ENCODE data around the gene KCTD17.

Gene KCTD17

DNA sequence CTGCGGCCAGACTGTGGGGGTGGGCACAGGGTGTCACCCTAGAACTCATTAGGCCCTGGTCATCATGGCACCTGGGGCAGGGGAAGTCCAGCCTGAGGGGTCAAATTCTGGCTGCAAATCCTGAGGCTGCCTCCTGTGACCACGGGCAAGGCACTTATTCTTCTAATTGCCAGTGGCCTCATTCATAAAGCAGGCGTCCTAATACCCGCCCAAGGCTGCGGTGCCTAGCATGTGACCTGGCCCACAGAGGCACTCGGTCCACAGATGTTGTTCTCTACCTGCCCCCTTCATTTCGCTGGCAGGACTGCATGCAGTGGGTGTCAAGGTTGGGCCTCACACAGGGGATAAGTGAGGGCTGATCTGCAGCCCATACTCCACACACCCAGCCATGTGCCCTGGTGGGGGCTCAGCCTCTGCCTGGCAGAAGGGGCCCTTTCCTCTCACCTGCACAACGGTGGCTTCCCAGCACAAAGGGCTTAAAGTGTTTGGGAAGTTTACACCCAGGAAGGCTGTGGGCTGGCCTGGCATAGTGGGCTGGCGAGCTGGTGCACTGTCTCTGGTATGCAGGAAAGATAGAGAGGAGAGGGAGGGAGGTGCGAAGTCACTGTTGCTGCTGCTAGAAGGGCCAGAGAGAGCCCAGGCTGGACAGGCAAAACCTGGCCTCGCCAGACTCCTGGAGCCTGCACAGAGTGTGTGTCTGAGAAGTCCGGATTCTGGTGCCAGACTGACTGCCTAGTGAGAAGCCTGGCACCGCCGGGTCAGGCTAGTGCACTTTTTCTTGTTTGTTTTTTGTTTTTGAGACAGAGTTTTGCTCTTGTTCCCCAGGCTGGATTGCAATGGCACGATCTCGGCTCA is 28.8 kb upstream of the KCTD17 start:
- Histone ChIP-seq H3K27me3 (ENCODE audit: control insufficient read depth, insufficient read depth, low read length) (no peaks in the 10 kb centered on the region), H3K4me3 (ENCODE audit: low read length) (no peak overlapping the region), H3K4me1 (ENCODE audit: control insufficient read depth, insufficient read depth, low read length) (peaks cover 9% of the 10 kb centered on the region), H3K27ac (ENCODE audit: low read depth, low read length) (no peak overlapping the region), H3K9ac (ENCODE audit: low read length) (no peak overlapping the region), H3K36me3 (ENCODE audit: control insufficient read depth, insufficient read depth, low read length) (peaks cover 15% of the 10 kb centered on the region)

DNA sequence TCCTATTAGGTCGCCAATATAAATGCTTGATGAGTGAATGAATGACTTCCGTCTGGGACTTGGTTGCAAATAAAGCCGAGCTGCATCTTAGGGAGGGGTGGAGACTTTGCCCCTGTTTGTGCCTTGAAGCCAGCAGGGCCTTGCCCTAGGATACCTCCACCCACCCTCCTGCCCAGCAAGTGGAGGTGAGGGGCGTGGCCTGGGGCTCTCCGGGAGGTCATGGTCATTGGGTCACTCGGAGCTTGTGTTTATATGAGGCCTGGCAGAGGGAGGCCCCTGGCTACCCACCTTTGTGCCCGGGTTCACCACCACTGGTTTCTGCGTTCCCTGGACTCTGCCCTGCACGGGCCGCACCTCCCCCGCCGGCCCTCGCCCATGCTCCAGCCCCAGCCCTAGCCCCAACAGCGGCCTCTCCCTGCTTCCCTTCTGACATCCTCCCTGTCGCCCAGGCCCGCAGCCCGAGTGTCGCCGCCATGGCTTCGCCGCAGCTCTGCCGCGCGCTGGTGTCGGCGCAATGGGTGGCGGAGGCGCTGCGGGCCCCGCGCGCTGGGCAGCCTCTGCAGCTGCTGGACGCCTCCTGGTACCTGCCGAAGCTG is 27.7 kb upstream of the KCTD17 start:
- Histone ChIP-seq H3K27me3 (ENCODE audit: control insufficient read depth, insufficient read depth, low read length) (no peaks in the 10 kb centered on the region), H3K4me3 (ENCODE audit: low read length) (no peak overlapping the region), H3K36me3 (ENCODE audit: control insufficient read depth, insufficient read depth, low read length) (peaks cover 16% of the 10 kb centered on the region), H3K27ac (ENCODE audit: low read depth, low read length) (no peak overlapping the region), H3K4me1 (ENCODE audit: control insufficient read depth, insufficient read depth, low read length) (peaks cover 2% of the 10 kb centered on the region), H3K9ac (ENCODE audit: low read length) (no peak overlapping the region)

DNA sequence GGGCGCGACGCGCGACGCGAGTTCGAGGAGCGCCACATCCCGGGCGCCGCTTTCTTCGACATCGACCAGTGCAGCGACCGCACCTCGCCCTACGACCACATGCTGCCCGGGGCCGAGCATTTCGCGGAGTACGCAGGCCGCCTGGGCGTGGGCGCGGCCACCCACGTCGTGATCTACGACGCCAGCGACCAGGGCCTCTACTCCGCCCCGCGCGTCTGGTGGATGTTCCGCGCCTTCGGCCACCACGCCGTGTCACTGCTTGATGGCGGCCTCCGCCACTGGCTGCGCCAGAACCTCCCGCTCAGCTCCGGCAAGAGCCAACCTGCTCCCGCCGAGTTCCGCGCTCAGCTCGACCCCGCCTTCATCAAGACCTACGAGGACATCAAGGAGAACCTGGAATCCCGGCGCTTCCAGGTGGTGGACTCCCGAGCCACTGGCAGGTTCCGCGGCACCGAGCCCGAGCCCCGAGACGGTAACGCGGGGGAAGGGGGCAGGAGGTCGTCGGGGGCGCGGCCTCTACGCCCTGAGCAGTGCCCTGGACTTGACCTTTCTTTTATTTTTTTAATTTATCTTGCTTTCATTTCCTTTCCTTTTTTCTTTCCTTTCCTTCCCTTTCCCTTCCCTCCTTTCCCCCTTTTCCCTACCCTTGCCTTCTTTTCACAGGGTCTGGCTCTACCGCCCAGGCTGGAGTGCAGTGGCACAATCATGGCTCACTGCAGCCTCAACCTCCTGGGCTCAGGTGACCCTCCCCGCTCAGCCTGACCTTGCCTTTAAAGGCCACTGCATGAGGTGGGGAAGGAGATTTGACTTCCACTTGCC is 27.0 kb upstream of the KCTD17 start:
- H3K36me3 ChIP-seq (ENCODE audit: control insufficient read depth, insufficient read depth, low read length) = peaks cover 18% of the 10 kb centered on the region
- no peak overlapping the region for H3K27ac ChIP-seq (ENCODE audit: low read depth, low read length)
- peaks cover 2% of the 10 kb centered on the region for H3K4me1 ChIP-seq (ENCODE audit: control insufficient read depth, insufficient read depth, low read length)
- H3K9ac ChIP-seq (ENCODE audit: low read length) = no peak overlapping the region
- H3K27me3 ChIP-seq (ENCODE audit: control insufficient read depth, insufficient read depth, low read length) = no peaks in the 10 kb centered on the region
- H3K4me3 ChIP-seq (ENCODE audit: low read length) = no peak overlapping the region

DNA sequence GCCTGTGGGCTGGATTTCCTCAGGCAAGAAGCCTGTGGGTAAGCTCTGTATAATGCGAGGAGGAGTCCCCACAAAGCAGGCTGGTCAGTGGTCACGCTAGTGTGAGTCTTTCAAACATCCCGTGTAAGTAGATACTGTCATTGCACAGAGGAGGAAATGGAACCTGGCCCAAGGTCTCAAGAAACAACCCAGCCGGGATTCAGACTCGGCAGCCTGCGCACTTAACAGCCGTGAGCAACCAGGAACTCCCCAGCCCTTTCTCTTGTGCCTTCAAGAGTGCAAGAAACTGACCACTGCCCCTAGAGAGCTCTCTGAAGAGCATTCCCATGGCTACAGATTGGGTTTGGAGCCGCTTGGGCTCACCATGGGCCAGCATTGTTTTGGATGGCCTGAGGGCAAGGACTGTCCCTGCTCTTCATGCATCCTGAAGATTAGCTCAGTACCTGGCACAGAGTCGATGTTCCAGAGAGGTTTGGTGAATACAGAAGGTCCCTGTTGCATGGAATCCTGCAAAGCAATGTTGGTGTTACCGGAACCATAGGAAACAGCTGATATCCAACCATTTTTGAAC is 26.0 kb upstream of the KCTD17 start:
- no peak overlapping the region for H3K4me3 ChIP-seq (ENCODE audit: low read length)
- no peak overlapping the region for H3K9ac ChIP-seq (ENCODE audit: low read length)
- H3K4me1 ChIP-seq (ENCODE audit: control insufficient read depth, insufficient read depth, low read length) = no peaks in the 10 kb centered on the region
- no peaks in the 10 kb centered on the region for H3K27me3 ChIP-seq (ENCODE audit: control insufficient read depth, insufficient read depth, low read length)
- H3K27ac ChIP-seq (ENCODE audit: low read depth, low read length) = no peak overlapping the region
- peaks cover 21% of the 10 kb centered on the region for H3K36me3 ChIP-seq (ENCODE audit: control insufficient read depth, insufficient read depth, low read length)

DNA sequence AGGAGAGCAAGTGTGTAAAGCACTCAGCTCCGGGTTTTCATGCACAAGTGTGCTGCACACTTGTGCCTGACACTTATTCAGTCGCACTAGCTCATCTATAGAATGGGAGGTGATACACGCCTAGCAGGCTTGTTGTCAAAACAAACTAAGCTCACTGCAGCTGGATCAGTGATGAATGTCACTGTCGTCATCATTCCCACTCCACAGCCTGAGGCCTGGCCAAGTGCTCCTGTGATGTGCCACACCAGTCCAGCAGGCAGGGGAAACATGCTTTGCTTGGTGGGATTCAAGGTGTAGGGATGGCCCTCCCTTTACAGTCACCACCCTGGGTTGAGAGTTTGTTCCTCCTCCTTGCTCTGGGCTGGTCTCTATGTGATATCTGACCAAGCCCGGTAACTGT is 25.2 kb upstream of the KCTD17 start:
- no peaks in the 10 kb centered on the region for H3K4me1 ChIP-seq (ENCODE audit: control insufficient read depth, insufficient read depth, low read length)
- H3K9ac ChIP-seq (ENCODE audit: low read length) = no peak overlapping the region
- H3K27me3 ChIP-seq (ENCODE audit: control insufficient read depth, insufficient read depth, low read length) = no peaks in the 10 kb centered on the region
- H3K36me3 ChIP-seq (ENCODE audit: control insufficient read depth, insufficient read depth, low read length) = peaks cover 21% of the 10 kb centered on the region
- no peak overlapping the region for H3K27ac ChIP-seq (ENCODE audit: low read depth, low read length)
- H3K4me3 ChIP-seq (ENCODE audit: low read length) = no peak overlapping the region

DNA sequence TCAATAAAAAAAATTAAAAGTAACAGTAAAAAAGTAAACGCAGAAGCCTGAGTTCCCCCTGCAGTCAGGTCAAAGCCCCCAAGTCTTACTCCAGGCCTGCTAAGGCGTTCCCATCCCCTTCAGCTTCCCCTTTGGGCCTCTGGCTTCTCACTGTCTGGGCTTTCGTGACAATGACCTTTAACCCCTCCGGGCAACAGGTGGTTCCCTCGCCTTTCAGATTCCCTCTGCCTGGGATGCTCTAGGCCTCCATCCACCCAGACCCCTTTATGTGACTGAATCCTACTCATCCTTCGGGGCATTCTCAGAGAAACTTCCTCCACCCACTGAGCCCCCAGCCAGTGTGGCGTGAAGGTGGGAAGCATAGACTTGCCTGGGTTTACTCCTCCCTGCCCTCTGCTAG is 24.0 kb upstream of the KCTD17 start:
- Histone ChIP-seq H3K4me3 (ENCODE audit: low read length) (no peak overlapping the region), H3K4me1 (ENCODE audit: control insufficient read depth, insufficient read depth, low read length) (no peaks in the 10 kb centered on the region), H3K27ac (ENCODE audit: low read depth, low read length) (no peak overlapping the region), H3K9ac (ENCODE audit: low read length) (no peak overlapping the region), H3K36me3 (ENCODE audit: control insufficient read depth, insufficient read depth, low read length) (peaks cover 21% of the 10 kb centered on the region), H3K27me3 (ENCODE audit: control insufficient read depth, insufficient read depth, low read length) (no peaks in the 10 kb centered on the region)

DNA sequence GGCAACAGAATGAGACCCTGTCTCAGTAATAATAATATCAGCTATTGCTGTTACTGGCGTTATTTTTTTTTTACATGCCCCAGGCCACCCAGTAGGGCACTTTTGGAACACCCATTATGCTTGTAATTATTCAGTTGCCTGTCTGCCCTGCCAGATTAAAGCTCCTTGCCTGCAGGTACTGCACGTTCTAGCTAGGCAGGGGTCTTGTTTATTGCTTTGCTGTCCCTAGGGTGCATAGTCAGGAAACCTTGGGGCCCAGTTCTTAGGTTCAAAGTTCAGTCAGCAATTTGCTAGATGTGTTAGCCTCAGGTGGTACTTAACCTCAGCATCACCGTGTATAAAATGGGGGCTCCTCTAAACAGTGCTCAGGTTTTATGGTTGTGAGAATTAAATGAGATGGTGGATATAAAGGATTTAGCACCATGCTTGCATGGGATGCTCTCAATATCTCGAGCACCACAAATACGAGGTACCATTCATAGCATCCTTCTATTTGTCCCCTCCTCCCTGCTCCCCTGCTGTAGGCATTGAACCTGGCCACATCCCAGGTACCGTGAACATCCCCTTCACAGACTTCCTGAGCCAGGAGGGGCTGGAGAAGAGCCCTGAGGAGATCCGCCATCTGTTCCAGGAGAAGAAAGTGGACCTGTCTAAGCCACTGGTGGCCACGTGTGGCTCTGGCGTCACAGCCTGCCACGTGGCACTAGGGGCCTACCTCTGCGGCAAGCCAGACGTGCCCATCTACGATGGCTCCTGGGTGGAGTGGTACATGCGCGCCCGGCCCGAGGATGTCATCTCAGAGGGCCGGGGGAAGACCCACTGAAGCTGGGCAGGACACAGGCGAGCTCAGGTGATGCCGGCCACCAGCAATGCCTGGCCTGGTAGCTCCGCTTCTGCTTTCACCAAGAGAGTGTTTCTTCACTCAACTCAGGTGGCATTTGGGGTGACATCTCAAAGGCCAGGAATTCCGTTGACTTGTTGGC is 22.6 kb upstream of the KCTD17 start:
- peaks cover 21% of the 10 kb centered on the region for H3K36me3 ChIP-seq (ENCODE audit: control insufficient read depth, insufficient read depth, low read length)
- no peak overlapping the region for H3K9ac ChIP-seq (ENCODE audit: low read length)
- H3K4me3 ChIP-seq (ENCODE audit: low read length) = no peak overlapping the region
- no peak overlapping the region for H3K27ac ChIP-seq (ENCODE audit: low read depth, low read length)
- no peaks in the 10 kb centered on the region for H3K27me3 ChIP-seq (ENCODE audit: control insufficient read depth, insufficient read depth, low read length)
- H3K4me1 ChIP-seq (ENCODE audit: control insufficient read depth, insufficient read depth, low read length) = no peaks in the 10 kb centered on the region

DNA sequence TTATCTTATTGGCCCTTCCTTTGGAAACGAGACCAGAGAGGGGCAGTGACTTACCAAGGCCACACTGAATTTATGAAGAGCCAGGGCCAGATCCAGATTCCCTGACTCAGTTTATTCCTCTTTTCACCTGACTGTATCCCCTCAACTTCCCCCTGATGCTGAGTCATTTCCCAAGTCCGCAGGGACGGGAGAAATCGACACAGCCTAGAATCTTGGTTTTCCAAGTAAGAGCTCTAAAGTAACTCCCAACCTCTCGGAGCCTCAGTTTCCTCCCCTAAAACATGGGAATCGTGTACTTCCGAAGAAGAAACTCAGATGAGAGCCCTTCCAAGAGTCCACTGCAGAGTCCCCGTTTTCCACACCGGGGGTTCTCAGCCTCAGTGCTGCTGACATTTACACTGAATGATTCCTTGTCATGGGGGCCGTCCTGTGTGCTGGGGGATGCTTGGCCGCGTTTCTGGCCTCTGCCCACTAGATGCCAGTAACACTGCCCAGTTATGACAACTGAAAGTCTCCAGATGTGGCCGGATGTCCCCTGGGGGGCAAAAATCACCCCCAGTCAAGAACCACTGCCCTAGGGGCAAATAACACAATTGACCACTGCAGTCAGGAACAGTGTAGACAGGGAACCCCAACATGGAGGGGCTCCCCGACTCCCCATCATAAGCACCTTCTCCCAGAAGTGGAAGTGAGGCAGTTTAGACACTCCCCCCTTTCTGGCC is 20.8 kb upstream of the KCTD17 start:
- Histone ChIP-seq H3K4me3 (ENCODE audit: low read length) (no peak overlapping the region), H3K27me3 (ENCODE audit: control insufficient read depth, insufficient read depth, low read length) (no peaks in the 10 kb centered on the region), H3K9ac (ENCODE audit: low read length) (no peak overlapping the region), H3K27ac (ENCODE audit: low read depth, low read length) (no peak overlapping the region), H3K36me3 (ENCODE audit: control insufficient read depth, insufficient read depth, low read length) (peaks cover 21% of the 10 kb centered on the region), H3K4me1 (ENCODE audit: control insufficient read depth, insufficient read depth, low read length) (no peaks in the 10 kb centered on the region)

DNA sequence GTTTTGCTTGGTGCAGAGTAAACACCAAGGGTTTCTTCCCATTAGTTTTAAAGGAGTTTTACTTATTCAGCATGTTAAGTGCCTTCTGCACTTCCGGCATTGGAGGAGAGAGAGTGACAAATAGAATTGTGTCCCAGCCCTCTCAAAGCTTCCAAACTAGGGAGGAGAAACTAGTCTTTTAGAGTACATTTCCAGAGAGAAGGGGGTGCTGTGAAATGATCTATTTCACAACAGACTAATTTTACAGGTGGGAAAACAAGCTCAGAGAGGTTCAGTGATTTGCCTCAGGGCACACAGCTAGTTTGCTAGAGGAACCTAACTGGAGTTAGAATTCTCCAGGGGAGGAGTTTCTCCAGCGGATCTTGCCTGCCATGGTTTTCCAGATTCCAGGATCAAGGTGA is 19.4 kb upstream of the KCTD17 start:
- no peak overlapping the region for H3K9ac ChIP-seq (ENCODE audit: low read length)
- H3K4me1 ChIP-seq (ENCODE audit: control insufficient read depth, insufficient read depth, low read length) = no peaks in the 10 kb centered on the region
- no peaks in the 10 kb centered on the region for H3K27me3 ChIP-seq (ENCODE audit: control insufficient read depth, insufficient read depth, low read length)
- no peak overlapping the region for H3K27ac ChIP-seq (ENCODE audit: low read depth, low read length)
- no peak overlapping the region for H3K4me3 ChIP-seq (ENCODE audit: low read length)
- peaks cover 11% of the 10 kb centered on the region for H3K36me3 ChIP-seq (ENCODE audit: control insufficient read depth, insufficient read depth, low read length)

DNA sequence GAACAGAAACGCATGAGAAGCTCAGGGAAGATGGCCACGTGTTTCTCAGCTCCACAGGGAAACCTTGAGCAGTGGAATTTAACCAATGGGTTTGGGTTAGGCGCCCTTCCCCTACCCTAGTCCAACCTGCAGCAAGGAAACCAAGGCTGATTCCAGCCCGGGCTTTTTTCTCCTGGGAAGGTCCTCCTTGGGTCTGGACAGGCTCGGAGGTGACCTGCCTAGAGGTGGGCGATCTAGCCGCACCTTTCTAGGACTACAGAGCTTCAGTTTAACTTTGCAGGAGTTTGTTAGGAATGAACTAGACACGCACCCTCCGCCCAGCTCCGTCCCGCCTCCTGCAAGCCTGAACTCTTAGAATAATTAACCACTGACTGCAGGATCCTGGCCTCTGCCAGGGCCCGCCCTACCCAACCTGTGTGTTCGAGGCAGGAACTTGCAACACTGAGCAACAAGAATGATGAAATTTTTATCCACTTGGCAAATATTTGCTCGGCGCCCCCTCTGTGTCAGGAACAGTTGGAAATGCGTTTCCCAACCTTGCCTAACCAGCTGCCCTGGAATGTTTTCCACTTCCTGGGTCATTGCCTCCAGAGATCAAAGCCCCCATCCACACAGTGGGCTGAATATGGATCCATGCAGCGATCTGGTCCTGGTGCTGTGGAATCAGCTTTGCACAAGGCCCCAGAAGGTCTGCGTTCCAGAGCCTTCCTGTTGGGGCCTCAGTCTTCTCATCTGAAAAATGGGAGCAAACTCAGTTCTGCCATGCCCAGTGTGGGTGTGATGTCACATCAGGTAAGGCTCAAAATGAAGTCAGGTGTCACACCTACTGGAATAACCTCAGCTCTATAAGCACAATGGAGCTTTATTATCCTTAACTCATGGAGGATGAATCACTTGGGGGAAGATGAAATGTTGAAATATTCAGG is 18.7 kb upstream of the KCTD17 start:
- Histone ChIP-seq H3K9ac (ENCODE audit: low read length) (no peak overlapping the region), H3K27ac (ENCODE audit: low read depth, low read length) (no peak overlapping the region), H3K36me3 (ENCODE audit: control insufficient read depth, insufficient read depth, low read length) (peaks cover 5% of the 10 kb centered on the region), H3K27me3 (ENCODE audit: control insufficient read depth, insufficient read depth, low read length) (no peaks in the 10 kb centered on the region), H3K4me3 (ENCODE audit: low read length) (no peak overlapping the region), H3K4me1 (ENCODE audit: control insufficient read depth, insufficient read depth, low read length) (no peaks in the 10 kb centered on the region)
